A204.1 (cell line): ENCODE measurements around the gene CRISP3.
"Not testable (repeated sequence)": the region's sequence is repeated elsewhere in the genome, so short reads cannot be mapped to it uniquely, and the experiment has no call there.

Source experiments
- FAIRE-seq: peaks from 2 replicates; lab custom pipeline; 2012; peaks lifted over from hg19 to GRCh38; lab: Jason Lieb, UNC

CRISP3 gene

GRCh38 chr6:49744259-49744658 lies at the start of gene CRISP3:
CRISP3 (minus strand) TSS chr6:49744388; CDS start chr6:49744367, 21 bp downstream.
- no peak for FAIRE-seq

GRCh38 chr6:49790341-49790740 lies 46.2 kb upstream of the CRISP3 start:
- no peak for FAIRE-seq

GRCh38 chr6:49787176-49787575 lies 43.0 kb upstream of the CRISP3 start, which contains the start of gene PGK2:
PGK2 (minus strand) TSS chr6:49787285; CDS start chr6:49787187, 98 bp downstream.
- FAIRE-seq, result no peak

GRCh38 chr6:49784272-49784671 lies 40.1 kb upstream of the CRISP3 start:
- FAIRE-seq, result no peak

- no peak for FAIRE-seq
Observed at GRCh38 chr6:49782725-49783124, 38.5 kb upstream of the CRISP3 start.

GRCh38 chr6:49782293-49782692 lies 38.1 kb upstream of the CRISP3 start:
- FAIRE-seq, result no peak

- no peak for FAIRE-seq
Observed at GRCh38 chr6:49776444-49776843, 32.3 kb upstream of the CRISP3 start.

GRCh38 chr6:49775043-49775442 lies 30.9 kb upstream of the CRISP3 start:
- no peak for FAIRE-seq

- no peak for FAIRE-seq
Observed at GRCh38 chr6:49772285-49772684, 28.1 kb upstream of the CRISP3 start.

GRCh38 chr6:49766762-49767161 lies 22.6 kb upstream of the CRISP3 start:
- FAIRE-seq, result no peak

GRCh38 chr6:49764571-49765236 lies 20.5 kb upstream of the CRISP3 start:
- no peak for FAIRE-seq

- no peak for FAIRE-seq
Observed at GRCh38 chr6:49743429-49743828, 759 bp downstream of the CRISP3 start.

GRCh38 chr6:49739423-49739822 lies 4.8 kb downstream of the CRISP3 start:
- no peak for FAIRE-seq

GRCh38 chr6:49736017-49736508 lies 8.1 kb downstream of the CRISP3 start:
- FAIRE-seq, result no peak

- no peak for FAIRE-seq
Observed at GRCh38 chr6:49733680-49734079, 10.5 kb downstream of the CRISP3 start.

- FAIRE-seq, result peak; percentile 47
Observed at GRCh38 chr6:49732781-49733180, 11.4 kb downstream of the CRISP3 start.

- FAIRE-seq, result no peak
Observed at GRCh38 chr6:49730251-49730650, 13.9 kb downstream of the CRISP3 start.

- not testable (repeated sequence) for FAIRE-seq
Observed at GRCh38 chr6:49723917-49724316, 20.3 kb downstream of the CRISP3 start.

- FAIRE-seq, result no peak
Observed at GRCh38 chr6:49721297-49721696, 22.9 kb downstream of the CRISP3 start.

GRCh38 chr6:49720372-49720771 lies 23.8 kb downstream of the CRISP3 start:
- no peak for FAIRE-seq

- FAIRE-seq, result no peak
Observed at GRCh38 chr6:49713346-49713745, 30.8 kb downstream of the CRISP3 start, which contains the start of gene CRISP2. CRISP2 (minus strand) TSS chr6:49713543; CDS start chr6:49709196, 4,347 bp downstream.

- FAIRE-seq, result no peak
Observed at GRCh38 chr6:49698478-49698877, 45.7 kb downstream of the CRISP3 start.

- no peak for FAIRE-seq
Observed at GRCh38 chr6:49693512-49693911, 50.7 kb downstream of the CRISP3 start.

- no peak for FAIRE-seq
Observed at GRCh38 chr6:49692534-49692933, 51.7 kb downstream of the CRISP3 start.
